Activated CD4-positive, alpha-beta T cell treated with anti-CD3 and anti-CD28 coated beads, Interleukin-2, Interleukin-4, amounts not matched to agents 100 ng/mL and 50 ng/mL, durations not matched to agents 16 hours and 8 hours (primary cell): Measurements from ENCODE around the gene SETD7.
A peak's percentile ranks its signal among the peaks of the same experiment; 100 is the strongest.

ENCODE experiments used
- DNase-seq: peaks from one replicate; pipeline ENCODE4 v3.0.0-alpha.2; 2020; ENCODE audit warnings: low spot score

The SETD7 gene

GRCh38 chr4:139568206-139568955 is 12.4 kb upstream of the SETD7 start:
- DNase-seq = no peak

GRCh38 chr4:139567159-139567870 is 11.3 kb upstream of the SETD7 start:
- DNase-seq = no peak

- DNase-seq = no peak
Observed at GRCh38 chr4:139564502-139564901, 8.5 kb upstream of the SETD7 start.

GRCh38 chr4:139563515-139563914 is 7.5 kb upstream of the SETD7 start:
- DNase-seq = no peak

- DNase-seq = no peak
Observed at GRCh38 chr4:139562839-139563238, 6.8 kb upstream of the SETD7 start.

- DNase-seq = peak; percentile 16
Observed at GRCh38 chr4:139562067-139562684, 6.2 kb upstream of the SETD7 start.

- peak; percentile 20 for DNase-seq
Observed at GRCh38 chr4:139560406-139561104, 4.5 kb upstream of the SETD7 start.

- DNase-seq = no peak
Observed at GRCh38 chr4:139559687-139560086, 3.7 kb upstream of the SETD7 start.

GRCh38 chr4:139559089-139559479 is 3.1 kb upstream of the SETD7 start:
- no peak for DNase-seq

GRCh38 chr4:139558235-139559088 is 2.4 kb upstream of the SETD7 start:
- DNase-seq = no peak

- peak; percentile 13 for DNase-seq
Observed at GRCh38 chr4:139557556-139558110, 1.6 kb upstream of the SETD7 start.

GRCh38 chr4:139556724-139557555 is 921 bp upstream of the SETD7 start:
- DNase-seq = peak; percentile 61

GRCh38 chr4:139555705-139556070 is 331 bp downstream of the SETD7 start:
- no peak for DNase-seq

GRCh38 chr4:139554893-139555704 is 920 bp downstream of the SETD7 start:
- DNase-seq = peak; percentile 88

GRCh38 chr4:139554642-139554892 is 1.5 kb downstream of the SETD7 start:
- DNase-seq = no peak

GRCh38 chr4:139553751-139554641 is 2.0 kb downstream of the SETD7 start:
- DNase-seq = no peak

GRCh38 chr4:139552517-139553307 is 3.3 kb downstream of the SETD7 start:
- DNase-seq = no peak
